ENCODE data around the gene SCYGR4.
"Not testable (repeated sequence)": the region's sequence is repeated elsewhere in the genome, so short reads cannot be mapped to it uniquely, and the experiment has no call there.

The SCYGR4 gene

GRCh38 chr2:227617316-227618230 is at the start of gene SCYGR4:
Gene SCYGR4, plus strand, starts transcription at chr2:227617498. Its CDS starts 0 bp downstream, at chr2:227617498.
- no peak for DNase-seq

DNA sequence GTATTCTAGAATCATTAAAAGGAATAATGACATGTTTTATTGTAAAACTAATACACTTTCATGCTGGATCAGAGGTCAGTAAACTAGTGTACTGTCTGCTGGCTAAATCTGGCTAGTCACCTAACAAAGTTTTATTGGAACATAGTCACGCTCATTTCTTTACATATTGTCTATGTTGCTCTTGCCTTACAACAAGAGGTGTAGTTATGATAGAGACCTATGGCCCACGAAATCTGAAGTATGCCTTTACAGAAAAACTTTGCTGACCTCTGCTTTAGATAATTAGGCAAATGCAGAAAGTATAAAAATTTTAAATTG is 48.5 kb upstream of the SCYGR4 start:
- DNase-seq: no peak

GRCh38 chr2:227570615-227571014 is 46.7 kb upstream of the SCYGR4 start:
- no peak for DNase-seq

GRCh38 chr2:227576110-227576509 is 41.2 kb upstream of the SCYGR4 start:
- no peak for DNase-seq

DNA sequence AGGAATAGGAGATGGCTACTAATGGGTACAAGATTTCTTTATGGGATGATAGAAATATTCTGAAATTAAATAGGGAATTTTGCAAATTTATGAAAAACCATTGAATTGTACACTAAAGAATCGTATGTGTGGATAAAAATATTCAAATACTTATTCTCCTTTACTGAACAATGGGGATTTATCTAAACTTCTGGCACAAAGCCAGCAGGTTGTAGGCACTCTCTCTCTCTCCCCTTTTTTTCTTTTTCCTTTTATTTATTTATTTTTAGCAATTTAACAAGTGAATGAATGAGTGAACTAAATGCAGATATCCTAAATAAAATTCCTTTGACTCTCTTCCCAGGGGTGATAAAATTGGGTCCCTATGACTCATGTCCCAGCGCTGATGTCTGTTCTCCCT is 40.5 kb upstream of the SCYGR4 start:
- no peak for DNase-seq

- no peak for DNase-seq
These were observed 39.7 kb upstream of the SCYGR4 start for GRCh38 chr2:227577555-227577954.

GRCh38 chr2:227578642-227579041 is 38.7 kb upstream of the SCYGR4 start:
- DNase-seq: no peak

DNA sequence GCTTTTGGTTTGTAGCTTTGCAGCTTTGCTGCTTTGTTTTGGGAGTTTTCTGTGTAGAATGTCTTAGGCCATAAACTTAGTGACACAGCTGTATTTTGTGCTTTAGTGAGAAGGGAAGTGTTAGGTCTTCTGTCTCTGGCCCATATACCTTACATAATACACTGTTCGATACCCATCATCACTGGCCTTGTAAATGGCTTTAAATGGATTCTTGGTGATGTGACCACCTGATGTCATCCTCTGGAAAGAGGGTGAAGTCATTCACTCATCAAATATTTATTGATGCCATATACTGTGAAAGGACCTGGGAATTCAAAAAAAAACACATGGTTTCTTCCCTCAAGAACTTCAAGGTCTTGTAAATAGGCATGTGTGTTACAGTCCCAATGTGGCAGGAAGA is 37.5 kb upstream of the SCYGR4 start:
- no peak for DNase-seq

DNA sequence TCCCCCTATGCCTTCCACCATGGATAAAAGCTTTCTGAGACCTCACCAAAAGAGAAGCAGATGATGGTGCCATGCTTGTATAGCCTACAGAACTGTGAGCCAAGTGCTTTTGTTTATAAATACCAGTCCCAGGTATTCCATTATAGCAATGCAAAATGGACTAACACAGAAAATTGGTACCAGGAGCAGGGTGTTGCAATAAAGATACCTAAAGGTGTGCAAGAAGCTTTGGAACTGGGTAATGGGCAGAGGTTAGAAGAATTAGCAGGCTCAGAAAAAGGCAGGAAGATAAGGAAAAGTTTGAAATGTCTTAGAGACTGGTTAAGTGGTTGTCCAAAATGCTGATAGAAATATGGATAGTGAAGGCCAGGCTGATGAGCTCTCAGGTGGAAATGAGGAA is 34.9 kb upstream of the SCYGR4 start:
- DNase-seq: no peak

DNA sequence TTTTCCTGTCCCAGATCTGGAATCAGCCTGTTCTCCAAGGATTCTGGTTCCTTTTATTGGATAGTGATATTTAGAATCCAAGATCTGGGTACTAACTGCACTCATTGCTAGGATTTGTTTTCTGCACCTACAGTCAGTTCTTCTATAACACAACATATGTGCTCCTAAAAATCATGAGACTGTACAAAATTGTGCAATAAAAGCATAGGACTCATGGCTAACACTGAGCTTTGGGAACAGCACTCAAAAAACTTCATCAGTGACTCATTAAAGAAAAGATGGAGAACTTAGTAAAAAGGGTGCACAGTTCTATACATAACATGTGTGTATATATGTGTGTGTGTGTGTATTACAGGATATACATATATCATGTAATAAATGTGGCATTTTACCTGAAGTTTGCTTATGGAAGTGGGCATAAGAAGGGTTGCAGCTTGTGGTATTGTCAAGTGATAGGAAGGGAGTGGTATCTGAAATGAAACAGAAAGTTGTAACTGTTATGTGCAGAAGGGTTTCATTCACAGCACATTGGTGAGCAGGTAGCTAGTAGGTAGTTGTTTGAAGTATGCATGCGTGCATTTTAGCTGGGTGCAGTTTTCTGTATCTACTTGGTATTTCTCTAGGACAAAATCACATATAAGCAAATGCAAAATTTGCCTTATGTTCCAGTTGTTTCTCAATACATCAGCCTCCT is 24.5 kb upstream of the SCYGR4 start:
- DNase-seq: no peak

- DNase-seq: no peak
These were observed 21.5 kb upstream of the SCYGR4 start for GRCh38 chr2:227595797-227596196.

DNA sequence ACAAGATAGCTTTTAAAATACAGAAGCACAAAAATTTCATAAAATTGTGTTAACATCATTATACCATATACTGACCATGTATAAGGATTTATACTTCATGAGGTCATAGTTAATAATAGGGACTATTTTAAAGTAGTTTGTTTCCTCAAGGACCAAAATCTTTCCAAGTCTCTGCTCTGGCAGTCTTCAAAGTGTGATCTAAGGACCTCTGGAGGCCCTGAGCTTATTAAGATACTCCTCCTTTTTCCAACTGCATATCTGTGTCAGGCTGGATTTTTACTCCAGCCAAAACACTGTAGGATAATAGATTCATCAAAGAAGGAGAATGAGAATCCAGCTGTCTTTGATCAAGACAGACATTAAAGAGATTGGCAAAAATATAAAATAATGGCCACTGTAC is 20.3 kb upstream of the SCYGR4 start:
- DNase-seq: no peak

DNA sequence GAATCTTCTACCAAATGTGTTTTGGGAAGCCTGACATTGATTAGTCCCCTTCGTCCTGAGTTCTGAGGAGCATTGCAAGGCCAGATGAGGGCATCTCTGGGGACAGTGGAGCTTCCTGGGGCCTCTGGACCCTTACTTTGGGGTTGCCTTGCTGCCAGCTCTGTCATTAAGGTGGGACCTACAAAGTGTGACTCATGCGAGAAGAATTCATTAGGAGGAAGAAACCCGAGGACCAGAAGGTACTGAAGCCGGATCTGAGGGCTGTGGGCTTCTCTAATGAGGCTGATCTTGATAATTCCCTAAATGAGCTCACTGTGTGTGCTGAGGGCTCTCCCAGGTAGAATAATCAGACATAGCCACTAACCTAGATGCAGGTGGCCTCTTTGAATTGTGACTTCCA is 19.3 kb upstream of the SCYGR4 start:
- no peak for DNase-seq

DNA sequence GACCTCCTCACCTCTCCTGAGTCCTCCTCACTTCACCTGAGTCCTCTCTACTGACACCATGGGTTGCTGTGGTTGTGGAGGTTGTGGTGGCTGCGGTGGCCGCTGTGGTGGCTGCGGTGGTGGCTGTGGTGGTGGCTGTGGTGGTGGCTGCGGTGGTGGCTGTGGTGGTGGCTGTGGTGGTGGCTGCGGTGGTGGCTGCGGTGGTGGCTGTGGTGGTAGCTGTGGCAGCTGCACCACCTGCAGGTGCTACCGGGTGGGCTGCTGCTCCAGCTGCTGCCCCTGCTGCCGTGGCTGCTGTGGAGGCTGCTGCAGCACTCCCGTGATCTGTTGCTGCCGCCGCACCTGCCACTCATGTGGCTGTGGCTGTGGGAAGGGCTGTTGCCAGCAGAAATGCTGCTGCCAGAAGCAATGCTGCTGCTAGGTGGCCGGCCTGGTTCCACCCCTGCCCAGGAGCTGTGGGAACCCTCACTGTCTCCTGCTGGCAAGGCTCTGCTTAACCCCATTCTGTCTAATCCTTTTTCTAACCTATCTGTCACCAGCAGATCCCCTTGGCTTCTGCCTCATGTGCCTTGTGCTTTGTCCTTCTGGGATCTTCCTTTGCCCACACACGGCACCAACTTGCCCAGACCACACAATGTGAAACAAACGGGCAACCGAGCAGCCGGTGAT is 18.3 kb upstream of the SCYGR4 start, which contains the start of gene SCYGR2:
Gene SCYGR2 (plus strand): TSS at position 59 of the 669 bp plus-strand sequence. CDS start 0 bp downstream, at position 59.
- not testable (repeated sequence) for DNase-seq

DNA sequence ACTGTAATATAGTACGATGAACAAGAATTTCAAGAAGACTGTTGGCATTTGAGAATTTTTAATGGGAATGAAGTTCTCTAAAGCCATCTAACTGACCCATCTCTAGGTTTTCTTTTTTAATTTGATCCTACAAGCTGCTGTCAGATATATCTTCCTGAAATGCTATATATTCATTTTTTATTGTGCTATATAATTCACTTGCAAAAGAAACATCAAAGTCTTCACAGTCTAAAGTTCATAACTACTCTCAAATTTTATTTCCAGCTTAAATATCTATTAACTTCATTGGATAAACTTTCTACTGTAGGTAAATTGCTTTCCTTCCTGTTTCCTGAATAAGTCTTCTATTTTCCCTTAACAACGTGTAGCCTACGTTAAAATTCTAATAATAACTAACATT is 14.9 kb upstream of the SCYGR4 start:
- no peak for DNase-seq

DNA sequence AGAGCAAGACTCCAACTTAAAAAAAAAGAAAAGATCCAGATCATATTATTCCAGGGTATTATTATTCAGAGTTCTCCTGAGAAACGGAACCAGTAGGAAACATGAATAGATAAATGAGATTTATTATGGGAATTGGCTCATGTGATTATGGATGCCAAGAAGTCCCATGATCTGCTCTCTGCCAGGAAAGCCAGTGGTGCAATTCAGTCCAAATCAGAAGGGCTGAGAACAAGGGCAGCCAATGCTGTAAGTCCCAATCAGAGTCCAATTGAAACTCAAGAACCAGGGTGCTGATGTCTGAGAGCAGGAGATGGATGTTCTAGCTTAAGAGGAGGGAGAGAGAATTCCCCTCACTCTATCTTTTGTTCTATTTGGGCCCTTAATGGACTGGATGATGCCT is 10.8 kb upstream of the SCYGR4 start:
- no peak for DNase-seq

DNA sequence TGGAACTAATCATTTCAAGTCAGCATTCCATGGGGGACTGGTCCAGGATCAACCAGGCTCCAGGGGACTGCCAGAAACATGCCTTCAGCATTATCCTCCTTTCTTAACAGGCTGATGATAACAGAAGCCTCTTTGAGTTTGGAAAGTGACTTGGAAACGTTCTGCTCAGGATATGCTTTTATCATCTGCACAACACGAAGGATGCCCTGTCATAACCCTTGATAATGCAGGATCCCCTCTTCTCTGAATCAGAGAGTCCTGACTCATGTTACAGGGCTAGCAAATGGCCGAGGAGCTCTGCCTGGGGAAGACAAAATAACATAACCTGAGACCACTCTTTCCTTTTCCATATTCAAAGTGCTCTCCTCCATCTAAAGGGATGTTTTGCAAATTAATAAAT is 9.4 kb upstream of the SCYGR4 start:
- DNase-seq: no peak

DNA sequence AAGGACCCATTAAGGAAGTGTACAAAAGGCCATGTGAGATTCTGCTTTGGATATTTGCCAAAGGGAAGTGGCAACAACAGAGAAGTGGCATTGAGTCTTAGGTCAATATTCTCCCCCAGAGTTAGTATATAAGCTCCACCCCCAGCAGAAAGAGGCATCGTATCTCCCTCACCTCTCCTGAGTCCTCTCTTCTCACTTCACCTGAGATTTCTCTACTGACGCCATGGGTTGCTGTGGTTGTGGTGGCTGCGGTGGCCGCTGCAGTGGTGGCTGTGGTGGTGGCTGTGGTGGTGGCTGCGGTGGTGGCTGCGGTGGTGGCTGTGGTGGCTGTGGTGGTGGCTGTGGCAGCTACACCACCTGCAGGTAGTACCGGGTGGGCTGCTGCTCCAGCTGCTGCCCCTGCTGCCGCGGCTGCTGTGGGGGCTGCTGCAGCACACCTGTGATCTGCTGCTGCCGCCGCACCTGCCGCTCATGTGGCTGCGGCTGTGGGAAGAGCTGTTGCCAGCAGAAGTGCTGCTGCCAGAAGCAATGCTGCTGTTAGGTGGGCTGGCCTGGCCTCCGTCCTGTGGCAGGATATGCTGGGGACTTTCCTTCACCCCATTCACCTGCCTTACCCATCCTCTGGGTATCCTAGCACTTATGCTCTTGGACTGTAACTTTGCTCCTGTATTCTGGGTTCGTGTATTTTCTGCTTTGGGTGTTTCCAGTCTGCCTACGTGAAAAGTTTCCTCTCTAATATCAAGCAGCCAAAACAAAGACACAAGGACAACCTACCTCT is 8.5 kb upstream of the SCYGR4 start:
- DNase-seq: no peak

DNA sequence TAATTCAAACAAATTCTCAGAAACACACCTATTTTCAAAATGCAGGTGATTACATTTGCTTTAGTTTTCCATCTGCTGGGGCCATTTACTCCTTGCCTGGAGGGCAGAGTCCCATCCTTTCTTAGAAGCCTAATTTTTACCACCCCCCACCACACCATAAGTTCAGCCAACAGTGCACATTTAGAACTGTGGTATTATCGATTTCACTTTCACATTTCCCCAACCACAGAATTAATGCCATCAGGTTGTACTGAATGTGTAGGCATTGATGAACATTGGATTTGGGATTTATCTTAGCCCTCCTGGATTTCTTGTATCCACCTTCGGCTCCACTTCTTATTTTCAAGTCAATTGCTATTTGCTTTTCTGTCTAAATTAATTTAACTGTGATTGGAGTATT is 7.2 kb upstream of the SCYGR4 start:
- DNase-seq: no peak

GRCh38 chr2:227612546-227613271 is 4.6 kb upstream of the SCYGR4 start:
- DNase-seq: peak; percentile 11

- DNase-seq: no peak
These were observed 4.0 kb upstream of the SCYGR4 start for GRCh38 chr2:227613272-227613660.

DNA sequence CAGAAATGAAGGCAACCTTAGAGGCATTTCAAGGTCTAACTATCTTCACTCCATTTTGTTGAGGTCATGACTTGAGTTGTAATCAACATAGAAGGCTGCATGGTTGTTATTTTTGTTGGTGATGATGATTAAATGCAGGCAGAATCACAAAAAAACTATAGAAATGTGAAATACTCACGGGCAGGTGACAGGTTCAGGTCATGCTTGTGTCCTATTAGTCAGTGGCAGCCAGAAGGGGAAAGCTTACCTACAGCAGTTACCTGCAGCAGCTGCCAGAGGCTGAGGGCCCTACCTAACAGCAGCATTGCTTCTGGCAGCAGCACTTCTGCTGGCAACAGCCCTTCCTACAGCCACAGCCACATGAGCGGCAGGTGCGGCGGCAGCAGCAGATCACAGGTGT is 3.1 kb upstream of the SCYGR4 start:
- DNase-seq: no peak
